Adrenal gland (tissue), 12 donors: ENCODE measurements around the gene ZNF274. TPM values are rescaled to one million over a fixed set of nuclear protein-coding genes. Genes with fewer than 3 reads are reported as not detected.

ENCODE experiments used
- DNase-seq, 7 donors: peaks; one replicate each; pipeline ENCODE4 v3.0.0-alpha.2; 2019 to 2020
- H3K27ac ChIP-seq, 5 donors: fragments of 200-600 bp; sonication (generic) in 4 of 5; 1 replicate in 3 of 5; 2 replicates in 2 of 5; pipeline versions ENCODE4 v1.5.1 to v1.8.0; 2016 to 2020; ENCODE audit warnings: mild to moderate bottlenecking in 1 of 5
- H3K27me3 ChIP-seq: fragments of 200-600 bp; 2 replicates; pipeline ENCODE4 v1.8.0; 2021
- H3K36me3 ChIP-seq, 2 donors: fragments of 200-600 bp; replicated peaks in 1 of 2; 1 replicate in 1 of 2; 2 replicates in 1 of 2; pipeline versions ENCODE4 v1.5.1 to v1.8.0; 2018 to 2022
- H3K4me1 ChIP-seq, 2 donors: fragments of 200-600 bp; replicated peaks in 1 of 2; 1 replicate in 1 of 2; 2 replicates in 1 of 2; pipeline versions ENCODE4 v1.5.1 to v1.8.0; 2018 to 2021
- H3K4me3 ChIP-seq, 4 donors: fragments of 200-600 bp; sonication (generic) in 3 of 4; one replicate each; pipeline ENCODE4 v1.5.1; 2016 to 2018
- H3K9me3 ChIP-seq, 3 donors: fragments of 200-600 bp; sonication (generic) in 1 of 3; replicated peaks in 1 of 3; 1 replicate in 2 of 3; 2 replicates in 1 of 3; pipeline versions ENCODE4 v1.5.1 to v1.8.0; 2016 to 2021
- POLR2A ChIP-seq, 2 donors: fragments of 450-650 bp; IDR thresholded peaks; one replicate each; pipeline ENCODE4 v1.6.1; 2017; ENCODE audit warnings: antibody characterized with exemption in 2 of 2, mild to moderate bottlenecking in 2 of 2, moderate library complexity in 1 of 2
- WGBS, 4 donors: extraction: QIAGEN DNeasy Blood & Tissue Kit in 2 of 4; methylation state at CpG; one replicate each; pipeline versions ENCODE4 v1.1.5 to v1.1.7; 2013 to 2017; 5-methylcytosine and 5-hydroxymethylcytosine counted together
- intact Hi-C, 2 donors: fragments of 100-400 bp; cut with DNase I; formaldehyde crosslinking; loops; one replicate each; pipeline versions ENCODE4 v1.14.1 to v1.15.0; 2022 to 2023
- polyA plus RNA-seq, 3 donors: library from polyadenylated mRNA; stranded (reverse); fragments of 200-250 nt in 2 of 3; fragments of 350-450 nt in 1 of 3; fragmentation: Illumina TruSeq in 1 of 3; extraction: RNeasy Lipid Tissue Mini Kit (QIAGEN cat#74804) in 1 of 3; gene quantifications; one replicate each; pipeline ENCODE4 v1.2.3, GENCODE V29; 2013 to 2014
- total RNA-seq, 9 donors: library from RNA; depleted of rRNA in 4 of 9; stranded (reverse); fragments of >200 nt in 4 of 9; fragments of 120-200 nt in 1 of 9; fragmentation: NEBNext Ultra II Directional in 1 of 9; extraction: Animal tissue kit (Norgen Biotek cat#: 25700) in 1 of 9; gene quantifications; one replicate each; pipeline versions ENCODE4 v1.1.0 to v1.2.4, GENCODE V29; 2013 to 2023
- TF ChIP-seq, protein P1 (sequence below), 6 experiments: fragments of 450-650 bp in 4 of 6; fragments of 200-600 bp in 2 of 6; sonication (generic) in 1 of 6; IDR thresholded peaks; 1 replicate in 5 of 6; 2 replicates in 1 of 6; pipeline versions ENCODE4 v1.5.1 to v1.8.0; 2016 to 2021; ENCODE audit warnings: antibody characterized with exemption in 6 of 6, mild to moderate bottlenecking in 2 of 6, moderate library complexity in 1 of 6
- donor health status: healthy with polysubstance abuse.
- donor health status: Bipolar disorder and iron deficiency.
- donor health status: DM: yes; HTN: yes; CAD: no.
- donor health status: DM: no; HTN: no; CAD: no.
- donor health status: DM: no; HTN: no; CAD: no.
- donor health status: DM: yes; HTN: yes; CAD: no.

ZNF274 gene
- total and polyA plus RNA-seq, 12 donors: 12.4 to 34.5 (median 21.9) TPM

- Histone ChIP-seq H3K27me3 (no peaks in the 10 kb centered on the region), H3K36me3 (no peaks in the 10 kb centered on the region), H3K9me3 (peaks cover 18 to 99% (median 29%) of the 10 kb centered on the region in 3 donors), H3K27ac (no peak overlapping the region), H3K4me3 (peak overlapping the region in 1 of 4 donors; percentile 21), H3K4me1 (no peaks in the 10 kb centered on the region)
- intact Hi-C loops: loop anchor here in 1 of 2 donors (10.0 kb wide), 1 partner anchor 57 kb away; no protein-coding TSS in a partner anchor
- DNase-seq: no peak
- TF ChIP-seq, protein P1, sequence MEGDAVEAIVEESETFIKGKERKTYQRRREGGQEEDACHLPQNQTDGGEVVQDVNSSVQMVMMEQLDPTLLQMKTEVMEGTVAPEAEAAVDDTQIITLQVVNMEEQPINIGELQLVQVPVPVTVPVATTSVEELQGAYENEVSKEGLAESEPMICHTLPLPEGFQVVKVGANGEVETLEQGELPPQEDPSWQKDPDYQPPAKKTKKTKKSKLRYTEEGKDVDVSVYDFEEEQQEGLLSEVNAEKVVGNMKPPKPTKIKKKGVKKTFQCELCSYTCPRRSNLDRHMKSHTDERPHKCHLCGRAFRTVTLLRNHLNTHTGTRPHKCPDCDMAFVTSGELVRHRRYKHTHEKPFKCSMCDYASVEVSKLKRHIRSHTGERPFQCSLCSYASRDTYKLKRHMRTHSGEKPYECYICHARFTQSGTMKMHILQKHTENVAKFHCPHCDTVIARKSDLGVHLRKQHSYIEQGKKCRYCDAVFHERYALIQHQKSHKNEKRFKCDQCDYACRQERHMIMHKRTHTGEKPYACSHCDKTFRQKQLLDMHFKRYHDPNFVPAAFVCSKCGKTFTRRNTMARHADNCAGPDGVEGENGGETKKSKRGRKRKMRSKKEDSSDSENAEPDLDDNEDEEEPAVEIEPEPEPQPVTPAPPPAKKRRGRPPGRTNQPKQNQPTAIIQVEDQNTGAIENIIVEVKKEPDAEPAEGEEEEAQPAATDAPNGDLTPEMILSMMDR (IDR thresholded peaks at IDR 0.05): no peak
- no peak for TF ChIP-seq POLR2A (IDR thresholded peaks at IDR 0.05)
- WGBS, 4 donors: 93 to 98% (median 96%) methylated on average over 19 of the region's 19 CpGs
Observed at GRCh38 chr19:58261968-58262921, 79.4 kb downstream of the ZNF274 start.

- Histone ChIP-seq H3K36me3 (no peaks in the 10 kb centered on the region), H3K27ac (no peak overlapping the region), H3K4me1 (no peaks in the 10 kb centered on the region), H3K9me3 (peaks cover 18 to 99% (median 29%) of the 10 kb centered on the region in 3 donors), H3K4me3 (peak overlapping the region in 1 of 4 donors; percentile 18), H3K27me3 (no peaks in the 10 kb centered on the region)
- WGBS, 4 donors: 96 to 100% (median 98%) methylated on average over 7 of the region's 7 CpGs
- DNase-seq: no peak
- intact Hi-C loops: loop anchor here in 1 of 2 donors (10.0 kb wide), 1 partner anchor 58 kb away; no protein-coding TSS in a partner anchor
- no peak for TF ChIP-seq POLR2A (IDR thresholded peaks at IDR 0.05)
- TF ChIP-seq, protein P1 (IDR thresholded peaks at IDR 0.05): no peak
Observed at GRCh38 chr19:58262922-58263296, 80.0 kb downstream of the ZNF274 start.

Other genes starting within 250 kb of the ZNF274 start
- gene ZNF418, start 247.7 kb upstream of the ZNF274 start, total RNA-seq: 1 to 10 TPM in 8 of 9 donors, under 1 TPM in 1; 0.42 to 9.0 (median 4.6) TPM
- gene ZNF418, start 247.7 kb upstream of the ZNF274 start, polyA plus RNA-seq: 1 to 10 TPM; 3.8 to 6.7 (median 4.5) TPM
- gene ZNF256, start 235.4 kb upstream of the ZNF274 start, total RNA-seq: 1 to 10 TPM; 2.4 to 6.6 (median 5.6) TPM
- 1 to 10 TPM; 3.5 to 4.9 (median 3.5) TPM for gene ZNF256, start 235.4 kb upstream of the ZNF274 start, polyA plus RNA-seq
- gene C19orf18, start 208.5 kb upstream of the ZNF274 start, total RNA-seq: 1 to 10 TPM in 4 of 9 donors, under 1 TPM in 2, not detected in 3; 0.41 to 2.0 (median 1.1) TPM
- 10 to 100 TPM in 1 of 3 donors, 1 to 10 TPM in 2; 1.2 to 13.8 (median 4.1) TPM for gene C19orf18, start 208.5 kb upstream of the ZNF274 start, polyA plus RNA-seq
- 10 to 100 TPM; 10.9 to 27.1 (median 20.9) TPM for gene ZNF606, start 180.2 kb upstream of the ZNF274 start, total RNA-seq
- gene ZNF606, start 180.2 kb upstream of the ZNF274 start, polyA plus RNA-seq: 10 to 100 TPM in 1 of 3 donors, 1 to 10 TPM in 2; 5.9 to 13.3 (median 8.8) TPM
- gene ZSCAN1, start 149.0 kb upstream of the ZNF274 start, total RNA-seq: 1 to 10 TPM in 1 of 9 donors, under 1 TPM in 3, not detected in 5; 0.25 to 1.8 (median 0.76) TPM
- gene ZSCAN1, start 149.0 kb upstream of the ZNF274 start, polyA plus RNA-seq: 1 to 10 TPM in 2 of 3 donors, under 1 TPM in 1; 0.13 to 4.3 (median 1.8) TPM
- gene ZNF135, start 123.8 kb upstream of the ZNF274 start, total RNA-seq: 1 to 10 TPM; 1.2 to 6.5 (median 3.6) TPM
- gene ZNF135, start 123.8 kb upstream of the ZNF274 start, polyA plus RNA-seq: 10 to 100 TPM in 1 of 3 donors, 1 to 10 TPM in 2; 5.4 to 15.1 (median 6.9) TPM
- gene ZSCAN18, start 84.8 kb upstream of the ZNF274 start, total RNA-seq: 10 to 100 TPM; 37.7 to 81.2 (median 61.5) TPM
- 10 to 100 TPM; 18.7 to 63.9 (median 62.9) TPM for gene ZSCAN18, start 84.8 kb upstream of the ZNF274 start, polyA plus RNA-seq
- 10 to 100 TPM in 5 of 9 donors, 1 to 10 TPM in 4; 7.4 to 19.5 (median 10.5) TPM for gene ZNF329, start 32.3 kb upstream of the ZNF274 start, total RNA-seq
- 10 to 100 TPM in 1 of 3 donors, 1 to 10 TPM in 2; 2.7 to 13.4 (median 3.5) TPM for gene ZNF329, start 32.3 kb upstream of the ZNF274 start, polyA plus RNA-seq
- 100 to 1,000 TPM in 1 of 9 donors, 10 to 100 TPM in 8; 24.6 to 170 (median 31.4) TPM for gene ZNF544, start 45.9 kb downstream of the ZNF274 start, total RNA-seq
- 10 to 100 TPM; 10.8 to 26.5 (median 24.9) TPM for gene ZNF544, start 45.9 kb downstream of the ZNF274 start, polyA plus RNA-seq
- gene ZNF8, start 95.9 kb downstream of the ZNF274 start, total RNA-seq: 1 to 10 TPM; 5.8 to 8.6 (median 6.7) TPM
- gene ZNF8, start 95.9 kb downstream of the ZNF274 start, polyA plus RNA-seq: 1 to 10 TPM; 1.6 to 2.6 (median 2.4) TPM
- gene ERVK3-1, start 122.3 kb downstream of the ZNF274 start, total RNA-seq: 10 to 100 TPM; 18.4 to 56.8 (median 31.4) TPM
- gene ERVK3-1, start 122.3 kb downstream of the ZNF274 start, polyA plus RNA-seq: 10 to 100 TPM; 36.3 to 70.5 (median 48.4) TPM
- gene ZSCAN22, start 143.9 kb downstream of the ZNF274 start, total RNA-seq: 1 to 10 TPM; 1.8 to 4.8 (median 3.3) TPM
- 1 to 10 TPM in 2 of 3 donors, under 1 TPM in 1; 0.98 to 3.1 (median 1.2) TPM for gene ZSCAN22, start 143.9 kb downstream of the ZNF274 start, polyA plus RNA-seq
- 10 to 100 TPM in 3 of 9 donors, 1 to 10 TPM in 5, under 1 TPM in 1; 0.39 to 20.9 (median 6.5) TPM for gene A1BG, start 170.4 kb downstream of the ZNF274 start, total RNA-seq
- gene A1BG, start 170.4 kb downstream of the ZNF274 start, polyA plus RNA-seq: 10 to 100 TPM in 2 of 3 donors, not detected in 1; 31.3 to 41.3 TPM
- gene ZNF497, start 179.7 kb downstream of the ZNF274 start, total RNA-seq: 1 to 10 TPM in 8 of 9 donors, under 1 TPM in 1; 0.35 to 8.1 (median 1.5) TPM
- gene ZNF497, start 179.7 kb downstream of the ZNF274 start, polyA plus RNA-seq: 1 to 10 TPM in 2 of 3 donors, under 1 TPM in 1; 0.20 to 2.2 (median 2.0) TPM
- gene ZNF837, start 198.0 kb downstream of the ZNF274 start, total RNA-seq: 10 to 100 TPM in 1 of 9 donors, 1 to 10 TPM in 8; 2.4 to 10.5 (median 4.3) TPM
- gene ZNF837, start 198.0 kb downstream of the ZNF274 start, polyA plus RNA-seq: 1 to 10 TPM in 2 of 3 donors, under 1 TPM in 1; 0.09 to 8.1 (median 6.1) TPM
- gene RPS5, start 204.2 kb downstream of the ZNF274 start, total RNA-seq: 1,000 to 10,000 TPM in 7 of 9 donors, 100 to 1,000 TPM in 2; 839 to 1,999 (median 1,219) TPM
- 1,000 to 10,000 TPM in 1 of 3 donors, 100 to 1,000 TPM in 2; 555 to 1,093 (median 722) TPM for gene RPS5, start 204.2 kb downstream of the ZNF274 start, polyA plus RNA-seq
- not detected for gene RNF225, start 212.6 kb downstream of the ZNF274 start, total RNA-seq
- not detected for gene RNF225, start 212.6 kb downstream of the ZNF274 start, polyA plus RNA-seq
- 10 to 100 TPM; 11.7 to 37.5 (median 15.9) TPM for gene ZNF584, start 225.6 kb downstream of the ZNF274 start, total RNA-seq
- 10 to 100 TPM in 1 of 3 donors, 1 to 10 TPM in 2; 7.1 to 12.3 (median 9.7) TPM for gene ZNF584, start 225.6 kb downstream of the ZNF274 start, polyA plus RNA-seq